Lower lobe of right lung (tissue), 2 donors: Measurements from ENCODE around the gene HOXB3. TPM values are rescaled to one million over a fixed set of nuclear protein-coding genes. Genes with fewer than 3 reads are reported as not detected.

Experiments
- ATAC-seq, 2 donors: fragments of 200-7000 bp; cut with Tn5 transposase; one replicate each; pipeline ENCODE4 v1.9.1; 2020 to 2022; ENCODE audit warnings: mild to moderate bottlenecking in 2 of 2, moderate library complexity in 2 of 2
- DNase-seq: peaks from one replicate; pipeline ENCODE4 v3.0.0-alpha.2; 2020
- H3K27ac ChIP-seq: fragments of 200-600 bp; one replicate; pipeline ENCODE4 v1.8.0; 2022
- H3K27me3 ChIP-seq: fragments of 200-600 bp; one replicate; pipeline ENCODE4 v1.8.0; 2022; ENCODE audit warnings: low read depth
- H3K36me3 ChIP-seq: fragments of 200-600 bp; one replicate; pipeline ENCODE4 v1.8.0; 2022; ENCODE audit warnings: mild to moderate bottlenecking
- H3K4me1 ChIP-seq: fragments of 200-600 bp; one replicate; pipeline ENCODE4 v1.8.0; 2022
- H3K4me3 ChIP-seq: fragments of 200-600 bp; one replicate; pipeline ENCODE4 v1.8.0; 2022; ENCODE audit warnings: mild to moderate bottlenecking
- H3K9me3 ChIP-seq: fragments of 200-600 bp; one replicate; pipeline ENCODE4 v1.8.0; 2022
- CTCF ChIP-seq: fragments of 200-600 bp; IDR thresholded peaks from one replicate; pipeline ENCODE4 v1.8.0; 2022; ENCODE audit warnings: antibody characterized with exemption, mild to moderate bottlenecking
- intact Hi-C: fragments of 100-400 bp; cut with DNase I; formaldehyde crosslinking; loops from one replicate; pipeline ENCODE4 v1.11.0; 2022
- total RNA-seq: library from RNA; stranded (reverse); fragmentation: NEBNext Ultra II Directional; extraction: Animal tissue kit (Norgen Biotek cat#: 25700); gene quantifications from one replicate; pipeline ENCODE4 v1.2.1, GENCODE V29; 2021
- donor health status: DM: no; HTN: yes; CAD: no; lungs with severe emphysema.

Gene HOXB3
- total RNA-seq, 1 donor from 2014 or later = 11.3 TPM

- DNase-seq = peak; percentile 69
These were observed 8.0 kb upstream of the HOXB3 start for GRCh38 chr17:48597778-48598631.

GRCh38 chr17:48597528-48597777 lies 7.4 kb upstream of the HOXB3 start:
- peak overlapping the region; percentile 74 for H3K27ac ChIP-seq
- intact Hi-C loops = no loop called here

More at GRCh38 chr17:48597778-48598631, 8.0 kb upstream of the HOXB3 start:
- peaks cover 5% of the 10 kb centered on the region for H3K36me3 ChIP-seq
- peak overlapping the region; percentile 63 for H3K4me3 ChIP-seq
- peaks cover 38% of the 10 kb centered on the region for H3K4me1 ChIP-seq
- H3K27me3 ChIP-seq = peaks cover 94% of the 10 kb centered on the region
- no peaks in the 10 kb centered on the region for H3K9me3 ChIP-seq
- TF ChIP-seq CTCF = no peak
- peak; percentile 58 to 60 for ATAC-seq
- intact Hi-C loops = no loop called here
- H3K27ac ChIP-seq = peak overlapping the region; percentile 74

GRCh38 chr17:48596735-48597527 lies 6.9 kb upstream of the HOXB3 start:
- no peaks in the 10 kb centered on the region for H3K9me3 ChIP-seq
- ATAC-seq (peak; percentile 18 to 30), DNase-seq (no peak)
- H3K27ac ChIP-seq = peak overlapping the region; percentile 74
- TF ChIP-seq CTCF = no peak
- peaks cover 5% of the 10 kb centered on the region for H3K36me3 ChIP-seq
- intact Hi-C loops = no loop called here
- peaks cover 37% of the 10 kb centered on the region for H3K4me1 ChIP-seq
- peaks cover 94% of the 10 kb centered on the region for H3K27me3 ChIP-seq
- H3K4me3 ChIP-seq = peak overlapping the region; percentile 63

More at GRCh38 chr17:48597528-48597777, 7.4 kb upstream of the HOXB3 start:
- Histone ChIP-seq H3K4me3 (peak overlapping the region; percentile 63), H3K4me1 (peaks cover 37% of the 10 kb centered on the region), H3K36me3 (peaks cover 5% of the 10 kb centered on the region), H3K27me3 (peaks cover 94% of the 10 kb centered on the region), H3K9me3 (no peaks in the 10 kb centered on the region)
- DNase-seq = no peak
- TF ChIP-seq CTCF = no peak
- no peak for ATAC-seq

GRCh38 chr17:48596000-48596734 lies 6.1 kb upstream of the HOXB3 start:
- Histone ChIP-seq H3K9me3 (no peaks in the 10 kb centered on the region), H3K27me3 (peaks cover 94% of the 10 kb centered on the region), H3K36me3 (peaks cover 5% of the 10 kb centered on the region), H3K4me3 (peak overlapping the region; percentile 63), H3K27ac (peak overlapping the region; percentile 74), H3K4me1 (peaks cover 38% of the 10 kb centered on the region)
- TF ChIP-seq CTCF = no peak
- intact Hi-C loops = no loop called here
- no peak for DNase-seq
- ATAC-seq = no peak

- Histone ChIP-seq H3K9me3 (no peaks in the 10 kb centered on the region), H3K4me1 (peaks cover 38% of the 10 kb centered on the region), H3K36me3 (peaks cover 5% of the 10 kb centered on the region), H3K4me3 (no peak overlapping the region), H3K27ac (peak overlapping the region; percentile 39), H3K27me3 (peaks cover 96% of the 10 kb centered on the region)
- ATAC-seq (no peak), DNase-seq (no peak)
- intact Hi-C loops = no loop called here
- no peak for TF ChIP-seq CTCF
These were observed 5.4 kb upstream of the HOXB3 start for GRCh38 chr17:48595278-48595999.
